Measurements from ENCODE around the gene HOXB1. TPM values are rescaled to one million over a fixed set of nuclear protein-coding genes. Genes with fewer than 3 reads are reported as not detected.
A peak's percentile ranks its signal among the peaks of the same experiment; 100 is the strongest.

Gene HOXB1
- total and polyA plus RNA-seq, 4 donors, result not detected

DNA sequence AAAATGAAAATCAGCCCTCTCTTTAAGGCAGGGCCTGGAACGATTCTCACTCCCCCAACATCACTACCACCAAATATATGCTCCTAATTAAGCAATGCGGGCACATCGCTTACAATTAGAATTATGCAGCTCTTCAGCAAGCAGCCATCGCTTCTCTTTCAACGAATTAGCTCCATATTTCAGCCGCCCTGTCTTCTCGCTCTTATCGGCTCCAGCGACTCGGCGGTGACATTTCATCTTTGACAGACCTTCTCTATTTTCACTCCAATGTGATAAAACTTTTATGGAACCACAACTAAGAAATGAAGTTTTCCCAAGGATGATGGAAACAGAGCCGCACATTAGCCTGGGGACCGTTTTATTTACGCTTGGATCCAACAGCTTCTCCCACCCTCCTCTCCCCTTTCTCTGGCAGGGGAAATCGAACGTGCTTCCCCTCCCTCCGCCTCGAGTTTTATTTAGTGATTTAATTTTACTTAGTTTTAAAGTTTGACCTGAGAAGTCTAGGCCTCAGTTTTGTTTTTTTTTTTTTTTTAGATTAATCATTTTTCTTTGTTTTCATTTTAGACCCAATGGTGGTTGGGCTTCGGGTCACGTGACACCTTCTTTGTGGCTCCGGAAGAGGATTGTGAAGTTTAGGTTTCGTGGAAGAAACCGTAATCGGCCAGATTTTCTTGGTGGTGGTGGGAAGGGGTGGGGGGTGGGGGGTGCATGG, 17.2 kb upstream of the HOXB1 start:
- Histone ChIP-seq H3K4me1 (ENCODE audit: control insufficient read depth in 4 of 4, insufficient read depth in 4 of 4, low read length in 3 of 4) (peaks cover 0 to 9% (median 3%) of the 10 kb centered on the region in 4 donors), H3K9me3 (ENCODE audit: control insufficient read depth in 4 of 4, low read length in 3 of 4) (no peaks in the 10 kb centered on the region), H3K27ac (ENCODE audit: low read depth in 1 of 2, low read length in 2 of 2) (peak overlapping the region; percentile 25 to 56), H3K36me3 (ENCODE audit: control insufficient read depth in 4 of 4, insufficient read depth in 3 of 4, low read depth in 1 of 4, low read length in 3 of 4) (no peaks in the 10 kb centered on the region), H3K27me3 (ENCODE audit: control insufficient read depth in 4 of 4, insufficient read depth in 4 of 4, low read length in 3 of 4) (peaks cover 0 to 9% (median 4%) of the 10 kb centered on the region in 4 donors), H3K4me3 (ENCODE audit: low read depth in 1 of 3, low read length in 3 of 3) (no peak overlapping the region), H3K9ac (ENCODE audit: low read depth in 1 of 2, low read length in 2 of 2) (no peak overlapping the region)
- WGBS, result 23% methylated on average over 24 of the region's 24 CpGs
- no peak for TF ChIP-seq FOXA1 (IDR thresholded peaks at IDR 0.05)
- no peak for TF ChIP-seq NR2F2 (IDR thresholded peaks at IDR 0.05)
- no peak for TF ChIP-seq TAF1 (conservative IDR thresholded peaks at IDR 0.05)
- no peak for TF ChIP-seq HNF4G (IDR thresholded peaks at IDR 0.05)
- no peak for TF ChIP-seq GABPA (IDR thresholded peaks at IDR 0.05 in 1 of 2, conservative IDR thresholded peaks at IDR 0.05 in 1 of 2)
- no peak for TF ChIP-seq RAD21 (IDR thresholded peaks at IDR 0.05)
- TF ChIP-seq JUND (IDR thresholded peaks at IDR 0.05), result no peak
- TF ChIP-seq, protein P1, sequence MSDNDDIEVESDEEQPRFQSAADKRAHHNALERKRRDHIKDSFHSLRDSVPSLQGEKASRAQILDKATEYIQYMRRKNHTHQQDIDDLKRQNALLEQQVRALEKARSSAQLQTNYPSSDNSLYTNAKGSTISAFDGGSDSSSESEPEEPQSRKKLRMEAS (IDR thresholded peaks at IDR 0.05), result no peak
- TF ChIP-seq, protein P2, sequence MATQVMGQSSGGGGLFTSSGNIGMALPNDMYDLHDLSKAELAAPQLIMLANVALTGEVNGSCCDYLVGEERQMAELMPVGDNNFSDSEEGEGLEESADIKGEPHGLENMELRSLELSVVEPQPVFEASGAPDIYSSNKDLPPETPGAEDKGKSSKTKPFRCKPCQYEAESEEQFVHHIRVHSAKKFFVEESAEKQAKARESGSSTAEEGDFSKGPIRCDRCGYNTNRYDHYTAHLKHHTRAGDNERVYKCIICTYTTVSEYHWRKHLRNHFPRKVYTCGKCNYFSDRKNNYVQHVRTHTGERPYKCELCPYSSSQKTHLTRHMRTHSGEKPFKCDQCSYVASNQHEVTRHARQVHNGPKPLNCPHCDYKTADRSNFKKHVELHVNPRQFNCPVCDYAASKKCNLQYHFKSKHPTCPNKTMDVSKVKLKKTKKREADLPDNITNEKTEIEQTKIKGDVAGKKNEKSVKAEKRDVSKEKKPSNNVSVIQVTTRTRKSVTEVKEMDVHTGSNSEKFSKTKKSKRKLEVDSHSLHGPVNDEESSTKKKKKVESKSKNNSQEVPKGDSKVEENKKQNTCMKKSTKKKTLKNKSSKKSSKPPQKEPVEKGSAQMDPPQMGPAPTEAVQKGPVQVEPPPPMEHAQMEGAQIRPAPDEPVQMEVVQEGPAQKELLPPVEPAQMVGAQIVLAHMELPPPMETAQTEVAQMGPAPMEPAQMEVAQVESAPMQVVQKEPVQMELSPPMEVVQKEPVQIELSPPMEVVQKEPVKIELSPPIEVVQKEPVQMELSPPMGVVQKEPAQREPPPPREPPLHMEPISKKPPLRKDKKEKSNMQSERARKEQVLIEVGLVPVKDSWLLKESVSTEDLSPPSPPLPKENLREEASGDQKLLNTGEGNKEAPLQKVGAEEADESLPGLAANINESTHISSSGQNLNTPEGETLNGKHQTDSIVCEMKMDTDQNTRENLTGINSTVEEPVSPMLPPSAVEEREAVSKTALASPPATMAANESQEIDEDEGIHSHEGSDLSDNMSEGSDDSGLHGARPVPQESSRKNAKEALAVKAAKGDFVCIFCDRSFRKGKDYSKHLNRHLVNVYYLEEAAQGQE (IDR thresholded peaks at IDR 0.05), result no peak
- TF ChIP-seq, protein P3, sequence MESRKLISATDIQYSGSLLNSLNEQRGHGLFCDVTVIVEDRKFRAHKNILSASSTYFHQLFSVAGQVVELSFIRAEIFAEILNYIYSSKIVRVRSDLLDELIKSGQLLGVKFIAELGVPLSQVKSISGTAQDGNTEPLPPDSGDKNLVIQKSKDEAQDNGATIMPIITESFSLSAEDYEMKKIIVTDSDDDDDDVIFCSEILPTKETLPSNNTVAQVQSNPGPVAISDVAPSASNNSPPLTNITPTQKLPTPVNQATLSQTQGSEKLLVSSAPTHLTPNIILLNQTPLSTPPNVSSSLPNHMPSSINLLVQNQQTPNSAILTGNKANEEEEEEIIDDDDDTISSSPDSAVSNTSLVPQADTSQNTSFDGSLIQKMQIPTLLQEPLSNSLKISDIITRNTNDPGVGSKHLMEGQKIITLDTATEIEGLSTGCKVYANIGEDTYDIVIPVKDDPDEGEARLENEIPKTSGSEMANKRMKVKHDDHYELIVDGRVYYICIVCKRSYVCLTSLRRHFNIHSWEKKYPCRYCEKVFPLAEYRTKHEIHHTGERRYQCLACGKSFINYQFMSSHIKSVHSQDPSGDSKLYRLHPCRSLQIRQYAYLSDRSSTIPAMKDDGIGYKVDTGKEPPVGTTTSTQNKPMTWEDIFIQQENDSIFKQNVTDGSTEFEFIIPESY (IDR thresholded peaks at IDR 0.05), result no peak
- TF ChIP-seq FOXA2 (IDR thresholded peaks at IDR 0.05), result no peak
- no peak for TF ChIP-seq EGR1 (IDR thresholded peaks at IDR 0.05; ENCODE audit: low read depth in 2 of 2)
- TF ChIP-seq RXRA (IDR thresholded peaks at IDR 0.05), result no peak
- no peak for TF ChIP-seq HNF4A (conservative IDR thresholded peaks at IDR 0.05)
- TF ChIP-seq YY1 (IDR thresholded peaks at IDR 0.05), result no peak
- TF ChIP-seq, protein P4, sequence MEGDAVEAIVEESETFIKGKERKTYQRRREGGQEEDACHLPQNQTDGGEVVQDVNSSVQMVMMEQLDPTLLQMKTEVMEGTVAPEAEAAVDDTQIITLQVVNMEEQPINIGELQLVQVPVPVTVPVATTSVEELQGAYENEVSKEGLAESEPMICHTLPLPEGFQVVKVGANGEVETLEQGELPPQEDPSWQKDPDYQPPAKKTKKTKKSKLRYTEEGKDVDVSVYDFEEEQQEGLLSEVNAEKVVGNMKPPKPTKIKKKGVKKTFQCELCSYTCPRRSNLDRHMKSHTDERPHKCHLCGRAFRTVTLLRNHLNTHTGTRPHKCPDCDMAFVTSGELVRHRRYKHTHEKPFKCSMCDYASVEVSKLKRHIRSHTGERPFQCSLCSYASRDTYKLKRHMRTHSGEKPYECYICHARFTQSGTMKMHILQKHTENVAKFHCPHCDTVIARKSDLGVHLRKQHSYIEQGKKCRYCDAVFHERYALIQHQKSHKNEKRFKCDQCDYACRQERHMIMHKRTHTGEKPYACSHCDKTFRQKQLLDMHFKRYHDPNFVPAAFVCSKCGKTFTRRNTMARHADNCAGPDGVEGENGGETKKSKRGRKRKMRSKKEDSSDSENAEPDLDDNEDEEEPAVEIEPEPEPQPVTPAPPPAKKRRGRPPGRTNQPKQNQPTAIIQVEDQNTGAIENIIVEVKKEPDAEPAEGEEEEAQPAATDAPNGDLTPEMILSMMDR (IDR thresholded peaks at IDR 0.05; ENCODE audit: low read depth, low read length, missing input control), result no peak
- TF ChIP-seq, protein P5, sequence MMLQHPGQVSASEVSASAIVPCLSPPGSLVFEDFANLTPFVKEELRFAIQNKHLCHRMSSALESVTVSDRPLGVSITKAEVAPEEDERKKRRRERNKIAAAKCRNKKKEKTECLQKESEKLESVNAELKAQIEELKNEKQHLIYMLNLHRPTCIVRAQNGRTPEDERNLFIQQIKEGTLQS (IDR thresholded peaks at IDR 0.05), result no peak
- TF ChIP-seq SP1 (IDR thresholded peaks at IDR 0.05), result no peak
- DNase-seq (ENCODE audit: low spot score), result peak; percentile 42
